Tibial nerve (tissue), 3 donors: ENCODE results near the gene MKLN1.

ENCODE experiments used
- CTCF ChIP-seq, 5 experiments: fragments of 200-600 bp in 3 of 5; fragments of 450-650 bp in 2 of 5; sonication (generic) in 3 of 5; IDR thresholded peaks; one replicate each; pipeline ENCODE4 v1.5.1; 2016 to 2019; ENCODE audit warnings: antibody characterized with exemption in 5 of 5, mild to moderate bottlenecking in 3 of 5, moderate library complexity in 2 of 5
- POLR2A ChIP-seq, 2 donors: fragments of 450-650 bp; IDR thresholded peaks; one replicate each; pipeline ENCODE4 v1.6.1; 2017; ENCODE audit warnings: antibody characterized with exemption in 2 of 2, mild to moderate bottlenecking in 2 of 2, moderate library complexity in 2 of 2

DNA sequence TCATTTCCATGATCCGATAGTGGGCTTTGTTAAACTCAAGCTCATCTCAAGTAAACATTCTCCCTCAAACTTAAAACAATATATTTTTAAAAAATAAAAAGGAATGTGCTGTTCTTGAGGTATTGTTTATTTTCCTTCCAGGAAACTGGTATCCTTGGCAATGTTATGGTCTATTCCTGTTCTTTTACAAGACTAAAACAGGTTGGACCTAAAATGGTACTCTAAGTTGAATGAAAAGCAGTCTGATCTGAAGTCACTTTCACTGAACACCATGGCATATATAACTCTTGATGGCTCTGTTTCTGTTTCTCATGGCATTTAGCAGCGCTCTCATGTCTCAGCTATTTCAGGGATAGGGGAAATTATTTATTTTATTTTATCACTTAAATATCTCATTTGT, 158.7 kb downstream of the MKLN1 start:
- TF ChIP-seq POLR2A (IDR thresholded peaks at IDR 0.05) (no peak), CTCF (IDR thresholded peaks at IDR 0.05) (no peak)
